OCI-LY3 (cell line): Measurements from ENCODE around the gene ABCB8.

ENCODE experiments used
- H2AFZ ChIP-seq: fragments of 200-600, 300-600 bp; shearing (Covaris generic); 2 replicates; pipeline ENCODE4 v1.6.0; 2014; ENCODE audit warnings: antibody characterized with exemption, low read depth, low read length
- H3K27ac ChIP-seq: fragments of 200-600, 300-600 bp; sonication (generic); 2 replicates; pipeline ENCODE4 v1.5.1; 2014; ENCODE audit warnings: mild to moderate bottlenecking, low read length, moderate library complexity, mixed read lengths
- H3K27me3 ChIP-seq: fragments of 200-600, 300-600 bp; sonication (generic); 2 replicates; pipeline ENCODE4 v1.6.1; 2014; ENCODE audit warnings: low read depth, low read length, mixed read lengths
- H3K36me3 ChIP-seq: fragments of 200-600, 300-600 bp; sonication (generic); replicated peaks from 2 replicates; pipeline ENCODE3; 2014; ENCODE audit warnings: low read depth, low read length, mixed read lengths
- H3K4me1 ChIP-seq: fragments of 300-600, 200-600 bp; sonication (generic); 2 replicates; pipeline ENCODE4 v1.6.1; 2014; ENCODE audit warnings: low read length, mixed read lengths
- H3K4me2 ChIP-seq: fragments of 200-600, 300-600 bp; sonication (generic); 2 replicates; pipeline ENCODE4 v1.6.1; 2014; ENCODE audit warnings: low read length, mixed read lengths
- H3K4me3 ChIP-seq: fragments of 300-600, 200-600 bp; sonication (generic); 2 replicates; pipeline ENCODE4 v1.5.1; 2014; ENCODE audit warnings: antibody characterized with exemption, mild to moderate bottlenecking, low read length, moderate library complexity
- H3K79me2 ChIP-seq: fragments of 300-600, 200-600 bp; shearing (Covaris generic); 2 replicates; pipeline ENCODE4 v1.6.1; 2014; ENCODE audit warnings: mild to moderate bottlenecking, low read length, mixed read lengths
- H3K9ac ChIP-seq: fragments of 300-600, 200-600 bp; shearing (Covaris generic); 2 replicates; pipeline ENCODE4 v1.6.0; 2014; ENCODE audit warnings: mild to moderate bottlenecking, low read length, moderate library complexity
- H3K9me3 ChIP-seq: fragments of 200-600, 300-600 bp; shearing (Covaris generic); 2 replicates; pipeline ENCODE4 v1.6.1; 2014; ENCODE audit warnings: low read length, mixed read lengths; ENCODE audit not compliant: insufficient read depth
- H4K20me1 ChIP-seq: fragments of 200-600, 300-600 bp; sonication (generic); 2 replicates; pipeline ENCODE4 v1.6.1; 2016; ENCODE audit warnings: low read length, mixed read lengths; ENCODE audit not compliant: insufficient read depth
- CTCF ChIP-seq: fragments of 200-600, 300-600 bp; sonication (generic); IDR thresholded peaks from 2 replicates; pipeline ENCODE4 v1.5.1; 2014; ENCODE audit warnings: antibody characterized with exemption, low read length, low read depth
- EZH2phosphoT487 ChIP-seq: fragments of 200-600 bp; shearing (Covaris generic); IDR thresholded peaks from 2 replicates; pipeline ENCODE4 v1.6.1; 2018; ENCODE audit warnings: antibody characterized with exemption, mixed run types, low read depth

The ABCB8 gene

GRCh38 chr7:151007469-151007898 lies 20.8 kb upstream of the ABCB8 start:
- Histone ChIP-seq H3K79me2 (no peaks in the 10 kb centered on the region), H2AFZ (no peak overlapping the region), H3K9me3 (no peaks in the 10 kb centered on the region), H3K9ac (no peak overlapping the region), H4K20me1 (no peaks in the 10 kb centered on the region), H3K4me1 (no peaks in the 10 kb centered on the region), H3K27ac (no peak overlapping the region), H3K4me2 (no peak overlapping the region), H3K36me3 (no peaks in the 10 kb centered on the region), H3K27me3 (peaks cover 2% of the 10 kb centered on the region; the same call in 1 of the 2 replicates), H3K4me3 (no peak overlapping the region)
- TF ChIP-seq CTCF (no peak), EZH2phosphoT487 (no peak)

GRCh38 chr7:151008143-151008510 lies 20.1 kb upstream of the ABCB8 start:
- H3K4me3 ChIP-seq = no peak overlapping the region
- H2AFZ ChIP-seq = no peak overlapping the region
- no peak for TF ChIP-seq CTCF
- no peak for TF ChIP-seq EZH2phosphoT487
- H4K20me1 ChIP-seq = no peaks in the 10 kb centered on the region
- no peaks in the 10 kb centered on the region for H3K9me3 ChIP-seq
- peaks cover 2% of the 10 kb centered on the region; the same call in 1 of the 2 replicates for H3K27me3 ChIP-seq
- H3K4me2 ChIP-seq = no peak overlapping the region
- no peaks in the 10 kb centered on the region for H3K79me2 ChIP-seq
- H3K36me3 ChIP-seq = no peaks in the 10 kb centered on the region
- no peaks in the 10 kb centered on the region for H3K4me1 ChIP-seq
- H3K9ac ChIP-seq = no peak overlapping the region
- no peak overlapping the region for H3K27ac ChIP-seq

DNA sequence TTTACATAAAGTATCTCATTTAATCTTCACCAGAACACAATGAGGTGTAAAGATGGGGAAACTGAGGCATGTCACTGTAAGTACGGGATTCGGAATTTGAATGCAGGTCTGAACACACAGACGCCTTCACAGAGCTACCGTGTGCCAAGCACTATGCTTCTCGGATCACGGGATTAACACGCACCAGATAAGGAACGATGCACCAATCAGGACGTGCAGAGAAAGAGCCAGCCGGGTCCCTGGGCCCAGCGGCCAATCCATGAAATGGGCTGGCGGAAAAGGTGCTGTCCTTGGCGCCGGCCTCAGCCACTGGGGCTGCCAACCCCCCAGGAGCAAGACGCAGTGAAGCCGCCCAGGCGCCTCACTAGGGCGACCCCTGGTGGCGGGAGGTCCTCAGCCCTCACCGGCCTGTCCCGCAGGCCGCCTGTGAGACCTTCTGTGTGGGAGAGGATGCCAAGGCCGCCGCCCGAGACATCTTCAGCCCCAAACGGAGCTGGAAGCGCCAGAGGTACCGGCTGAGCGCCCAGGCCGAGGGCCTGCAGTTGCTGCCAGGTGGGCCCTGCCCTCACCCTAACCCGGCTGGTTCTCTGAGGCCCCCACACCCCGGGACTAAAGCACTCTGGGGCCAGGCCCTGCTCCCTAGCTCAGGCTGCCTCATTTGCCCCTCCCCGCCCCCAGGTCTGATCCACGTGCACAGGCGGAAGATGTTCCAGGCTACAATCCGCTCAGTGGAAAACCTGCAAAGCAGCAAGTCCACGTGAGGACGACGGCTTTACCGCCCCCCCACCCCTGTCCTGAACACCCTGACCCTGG lies 19.5 kb upstream of the ABCB8 start:
- Histone ChIP-seq H2AFZ (no peak overlapping the region), H3K4me2 (no peak overlapping the region), H3K9ac (no peak overlapping the region), H3K79me2 (no peaks in the 10 kb centered on the region), H3K9me3 (no peaks in the 10 kb centered on the region), H3K27me3 (peaks cover 2% of the 10 kb centered on the region; the same call in 1 of the 2 replicates), H3K36me3 (no peaks in the 10 kb centered on the region), H3K4me3 (no peak overlapping the region), H3K27ac (no peak overlapping the region), H4K20me1 (no peaks in the 10 kb centered on the region), H3K4me1 (no peaks in the 10 kb centered on the region)
- TF ChIP-seq CTCF (peak; percentile 49), EZH2phosphoT487 (no peak)

DNA sequence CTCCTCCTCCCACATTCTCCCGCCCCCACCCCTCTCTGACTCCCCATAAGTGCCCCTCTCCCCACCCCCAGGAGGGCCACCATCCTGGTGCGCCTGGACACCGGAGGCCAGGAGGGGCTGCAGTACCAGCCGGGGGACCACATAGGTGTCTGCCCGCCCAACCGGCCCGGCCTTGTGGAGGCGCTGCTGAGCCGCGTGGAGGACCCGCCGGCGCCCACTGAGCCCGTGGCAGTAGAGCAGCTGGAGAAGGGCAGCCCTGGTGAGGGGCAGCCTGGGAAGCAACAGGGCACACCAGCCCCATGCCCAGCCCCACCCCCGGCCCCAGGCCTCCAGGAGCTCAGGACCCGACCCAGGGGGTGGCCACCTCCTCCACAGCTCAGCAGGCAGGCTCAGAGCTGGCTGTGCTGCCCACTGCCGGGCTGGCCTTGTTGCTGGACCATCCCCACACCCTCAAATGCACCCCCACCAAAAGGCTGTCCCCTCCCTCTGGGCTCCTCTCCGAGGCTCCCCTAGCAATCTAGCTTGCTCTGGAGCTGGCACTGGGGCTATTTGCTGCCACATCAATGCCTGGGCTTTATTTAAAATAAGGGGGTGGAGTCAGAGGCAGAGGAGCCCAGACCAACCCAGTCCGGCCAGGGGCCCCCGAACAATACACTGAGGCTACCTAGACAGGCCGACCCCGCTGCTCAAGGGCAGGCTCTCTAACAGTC lies 18.8 kb upstream of the ABCB8 start:
- H3K4me1 ChIP-seq = no peaks in the 10 kb centered on the region
- H3K4me2 ChIP-seq = no peak overlapping the region
- no peak overlapping the region for H3K9ac ChIP-seq
- H3K27me3 ChIP-seq = peaks cover under 1% of the 10 kb centered on the region; the same call in 1 of the 2 replicates
- no peak overlapping the region for H2AFZ ChIP-seq
- no peak overlapping the region for H3K4me3 ChIP-seq
- no peaks in the 10 kb centered on the region for H3K9me3 ChIP-seq
- no peak overlapping the region for H3K27ac ChIP-seq
- no peaks in the 10 kb centered on the region for H3K79me2 ChIP-seq
- no peaks in the 10 kb centered on the region for H4K20me1 ChIP-seq
- no peaks in the 10 kb centered on the region for H3K36me3 ChIP-seq
- no peak for TF ChIP-seq CTCF
- TF ChIP-seq EZH2phosphoT487 = no peak
